ENCODE measurements around the gene MCF2L2.

Gene MCF2L2

DNA sequence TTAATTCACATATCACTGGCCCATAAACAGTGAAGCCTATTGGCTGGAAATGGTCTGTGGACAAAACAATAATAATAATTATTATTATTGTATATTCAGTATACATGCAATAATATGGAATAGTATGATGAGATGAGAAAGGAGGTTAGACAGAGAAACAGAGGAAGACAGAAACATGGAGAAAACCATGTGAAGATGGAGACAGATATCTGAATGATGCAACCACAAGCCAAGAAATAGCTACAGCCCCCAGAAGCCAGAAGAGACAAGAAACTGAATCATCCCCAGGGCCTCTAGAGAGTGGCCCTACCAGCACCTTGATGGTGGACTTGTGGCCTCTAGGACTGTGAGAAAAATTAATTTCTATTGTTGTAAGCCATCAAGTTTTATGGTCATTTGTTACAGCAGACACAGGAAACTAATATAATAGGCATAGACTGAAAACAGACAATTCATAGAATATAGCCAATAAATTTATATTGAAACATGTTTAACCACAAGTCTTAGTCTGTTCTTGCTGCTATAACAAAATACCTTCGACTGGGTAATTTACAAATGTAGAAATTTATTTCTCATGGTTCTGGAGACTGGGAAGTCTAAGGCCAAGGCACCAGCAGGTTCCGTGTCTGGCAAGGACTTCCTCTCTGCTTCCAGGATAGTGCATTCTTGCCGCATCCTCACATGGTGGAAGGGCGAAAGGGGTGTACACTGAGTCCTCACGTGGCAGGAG lies 31.6 kb downstream of the MCF2L2 start (continued):
- TF ChIP-seq ZNF449 (tag by site-specific recombination; IDR thresholded peaks at IDR 0.05), result no peak
- no peak for TF ChIP-seq ZNF426 (tag by site-specific recombination; IDR thresholded peaks at IDR 0.05)
- no peak for TF ChIP-seq ZNF707 (tag by site-specific recombination; IDR thresholded peaks at IDR 0.05)
- TF ChIP-seq ZNF23 (tag by site-specific recombination; IDR thresholded peaks at IDR 0.05; ENCODE audit: borderline replicate concordance), result no peak
- no peak for TF ChIP-seq ZNF292 (tag by site-specific recombination; IDR thresholded peaks at IDR 0.05; ENCODE audit: borderline replicate concordance, low read depth)
- TF ChIP-seq ZNF302 (tag by site-specific recombination; IDR thresholded peaks at IDR 0.05; ENCODE audit: low read depth), result no peak
- no peak for TF ChIP-seq ZNF202 (tag by site-specific recombination; IDR thresholded peaks at IDR 0.05; ENCODE audit: borderline replicate concordance)
- TF ChIP-seq ZNF664 (tag by site-specific recombination; IDR thresholded peaks at IDR 0.05), result no peak

GRCh38 chr3:183394150-183394549 lies 34.3 kb downstream of the MCF2L2 start:
- ChIA-PET POLR2A (no interaction called here), CTCF (no interaction called here)
- Histone ChIP-seq H3K36me3 (ENCODE audit: control insufficient read depth in 2 of 2, insufficient read depth in 1 of 2, low read length in 2 of 2) (no peaks in the 10 kb centered on the region), H3K27ac (ENCODE audit: extremely low read depth, low read depth, low read length) (no peak overlapping the region), H3K4me3 (ENCODE audit: low read depth, low read length) (no peak overlapping the region), H3K4me1 (ENCODE audit: control insufficient read depth, insufficient read depth, low read length) (no peaks in the 10 kb centered on the region), H3K9me3 (ENCODE audit: control insufficient read depth, insufficient read depth, low read depth, low read length) (no peaks in the 10 kb centered on the region)
- TF ChIP-seq ZNF174 (tag by site-specific recombination; IDR thresholded peaks at IDR 0.05) (no peak), ZBTB26 (tag by site-specific recombination; optimal IDR thresholded peaks at IDR 0.05) (no peak), SP2 (tag by site-specific recombination; IDR thresholded peaks at IDR 0.05) (no peak), ELK4 (IDR thresholded peaks at IDR 0.05; ENCODE audit: borderline replicate concordance, low read depth, low read length) (no peak), ZNF571 (tag by site-specific recombination; IDR thresholded peaks at IDR 0.05) (no peak), ZNF658 (tag by site-specific recombination; IDR thresholded peaks at IDR 0.05) (no peak), SP7 (tag by site-specific recombination; IDR thresholded peaks at IDR 0.05) (no peak), WT1 (tag by site-specific recombination; IDR thresholded peaks at IDR 0.05) (no peak), ZNF785 (tag by site-specific recombination; IDR thresholded peaks at IDR 0.05) (no peak), ZNF292 (tag by site-specific recombination; IDR thresholded peaks at IDR 0.05; ENCODE audit: borderline replicate concordance, low read depth) (no peak), ZNF24 (tag by site-specific recombination; IDR thresholded peaks at IDR 0.05) (no peak), ZNF19 (tag by site-specific recombination; IDR thresholded peaks at IDR 0.05; ENCODE audit: low read depth) (no peak), ZNF707 (tag by site-specific recombination; IDR thresholded peaks at IDR 0.05) (no peak), EGR2 (tag by site-specific recombination; IDR thresholded peaks at IDR 0.05; ENCODE audit: low read depth) (no peak), ZNF530 (tag by site-specific recombination; IDR thresholded peaks at IDR 0.05; ENCODE audit: low read depth) (no peak), SCRT2 (tag by site-specific recombination; IDR thresholded peaks at IDR 0.05) (no peak)
- TF ChIP-seq, protein P1, sequence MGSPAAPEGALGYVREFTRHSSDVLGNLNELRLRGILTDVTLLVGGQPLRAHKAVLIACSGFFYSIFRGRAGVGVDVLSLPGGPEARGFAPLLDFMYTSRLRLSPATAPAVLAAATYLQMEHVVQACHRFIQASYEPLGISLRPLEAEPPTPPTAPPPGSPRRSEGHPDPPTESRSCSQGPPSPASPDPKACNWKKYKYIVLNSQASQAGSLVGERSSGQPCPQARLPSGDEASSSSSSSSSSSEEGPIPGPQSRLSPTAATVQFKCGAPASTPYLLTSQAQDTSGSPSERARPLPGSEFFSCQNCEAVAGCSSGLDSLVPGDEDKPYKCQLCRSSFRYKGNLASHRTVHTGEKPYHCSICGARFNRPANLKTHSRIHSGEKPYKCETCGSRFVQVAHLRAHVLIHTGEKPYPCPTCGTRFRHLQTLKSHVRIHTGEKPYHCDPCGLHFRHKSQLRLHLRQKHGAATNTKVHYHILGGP (tag by site-specific recombination; IDR thresholded peaks at IDR 0.05), result no peak
- TF ChIP-seq, protein P2, sequence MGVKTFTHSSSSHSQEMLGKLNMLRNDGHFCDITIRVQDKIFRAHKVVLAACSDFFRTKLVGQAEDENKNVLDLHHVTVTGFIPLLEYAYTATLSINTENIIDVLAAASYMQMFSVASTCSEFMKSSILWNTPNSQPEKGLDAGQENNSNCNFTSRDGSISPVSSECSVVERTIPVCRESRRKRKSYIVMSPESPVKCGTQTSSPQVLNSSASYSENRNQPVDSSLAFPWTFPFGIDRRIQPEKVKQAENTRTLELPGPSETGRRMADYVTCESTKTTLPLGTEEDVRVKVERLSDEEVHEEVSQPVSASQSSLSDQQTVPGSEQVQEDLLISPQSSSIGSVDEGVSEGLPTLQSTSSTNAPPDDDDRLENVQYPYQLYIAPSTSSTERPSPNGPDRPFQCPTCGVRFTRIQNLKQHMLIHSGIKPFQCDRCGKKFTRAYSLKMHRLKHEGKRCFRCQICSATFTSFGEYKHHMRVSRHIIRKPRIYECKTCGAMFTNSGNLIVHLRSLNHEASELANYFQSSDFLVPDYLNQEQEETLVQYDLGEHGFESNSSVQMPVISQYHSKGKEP (tag by site-specific recombination; IDR thresholded peaks at IDR 0.05), result no peak
- TF ChIP-seq, protein P3, sequence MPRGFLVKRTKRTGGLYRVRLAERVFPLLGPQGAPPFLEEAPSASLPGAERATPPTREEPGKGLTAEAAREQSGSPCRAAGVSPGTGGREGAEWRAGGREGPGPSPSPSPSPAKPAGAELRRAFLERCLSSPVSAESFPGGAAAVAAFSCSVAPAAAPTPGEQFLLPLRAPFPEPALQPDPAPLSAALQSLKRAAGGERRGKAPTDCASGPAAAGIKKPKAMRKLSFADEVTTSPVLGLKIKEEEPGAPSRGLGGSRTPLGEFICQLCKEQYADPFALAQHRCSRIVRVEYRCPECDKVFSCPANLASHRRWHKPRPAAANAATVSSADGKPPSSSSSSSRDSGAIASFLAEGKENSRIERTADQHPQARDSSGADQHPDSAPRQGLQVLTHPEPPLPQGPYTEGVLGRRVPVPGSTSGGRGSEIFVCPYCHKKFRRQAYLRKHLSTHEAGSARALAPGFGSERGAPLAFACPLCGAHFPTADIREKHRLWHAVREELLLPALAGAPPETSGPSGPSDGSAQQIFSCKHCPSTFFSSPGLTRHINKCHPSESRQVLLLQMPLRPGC (tag by site-specific recombination; IDR thresholded peaks at IDR 0.05), result no peak
